HG03558 (cell line): ENCODE measurements around the gene NCOA7.

Source experiments
- ATAC-seq: cut with Tn5 transposase; IDR thresholded peaks from one replicate; pipeline ENCODE4 v1.9.1; 2021; ENCODE audit warnings: moderate number of reproducible peaks; ENCODE audit not compliant: unreplicated experiment; ENCODE audit errors: extremely low read depth

The NCOA7 gene

DNA sequence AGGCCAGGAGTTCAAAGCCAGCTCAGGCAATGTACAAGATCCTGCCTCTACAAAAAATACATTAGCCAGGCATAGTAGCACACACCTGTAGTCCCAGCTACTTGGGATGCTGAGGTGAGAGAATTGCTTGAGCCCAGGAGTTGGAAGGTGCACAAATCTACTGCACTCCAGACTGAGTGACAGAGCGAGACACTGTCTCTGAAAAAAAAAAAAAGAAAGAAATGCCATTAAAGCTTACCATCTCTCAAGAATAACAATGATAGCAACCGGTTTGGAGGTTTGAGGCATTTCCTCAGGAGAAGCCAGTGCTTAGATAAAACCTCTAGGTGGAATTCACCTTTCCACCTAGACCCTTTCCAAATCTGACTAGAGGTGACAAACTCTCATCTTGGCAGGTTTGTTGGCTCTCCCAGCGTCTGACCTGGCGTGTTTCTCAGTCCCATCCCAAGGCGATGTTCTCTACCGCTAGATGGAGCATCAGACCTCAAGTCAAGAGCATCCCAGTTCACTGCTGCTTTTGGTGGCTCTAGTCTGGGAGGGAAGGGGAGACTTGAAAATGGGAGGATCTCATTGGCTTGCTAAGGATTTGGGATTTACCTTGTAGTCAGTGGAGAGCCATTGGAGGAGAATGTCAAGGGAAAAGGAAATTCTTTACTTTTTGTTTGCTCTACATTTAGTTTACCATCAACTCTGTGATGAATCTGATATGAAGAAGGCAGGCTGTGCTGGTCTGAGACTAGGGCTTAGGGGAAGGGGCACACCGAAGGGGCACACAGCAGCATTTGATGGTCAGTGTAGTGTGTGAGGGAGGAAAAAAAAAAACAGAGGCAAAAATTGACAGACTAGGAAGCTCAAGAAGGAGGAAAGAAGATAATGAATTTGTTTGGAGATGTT lies 67.9 kb downstream of the NCOA7 start:
- no peak for ATAC-seq

GRCh38 chr6:125859727-125860126 lies 69.0 kb downstream of the NCOA7 start:
- ATAC-seq = no peak

DNA sequence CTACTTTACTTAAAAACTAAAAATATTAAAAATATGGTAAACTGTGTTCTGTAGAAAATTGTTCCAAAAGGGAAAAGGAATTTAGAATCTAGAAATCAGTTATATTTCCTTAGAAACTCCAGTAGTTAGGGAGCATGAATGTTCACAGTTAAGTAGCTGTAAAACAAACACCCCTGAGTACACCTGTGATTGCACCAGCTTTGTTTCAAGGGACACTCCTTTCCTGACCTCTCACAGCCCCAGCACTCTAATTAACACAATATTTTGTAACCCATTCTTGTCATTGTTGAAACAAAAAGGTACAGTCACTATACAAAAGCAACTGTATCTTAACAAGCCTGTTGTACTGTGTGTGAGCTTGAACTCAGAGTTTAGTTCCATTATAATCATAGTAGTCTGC lies 72.3 kb downstream of the NCOA7 start:
- ATAC-seq = no peak

DNA sequence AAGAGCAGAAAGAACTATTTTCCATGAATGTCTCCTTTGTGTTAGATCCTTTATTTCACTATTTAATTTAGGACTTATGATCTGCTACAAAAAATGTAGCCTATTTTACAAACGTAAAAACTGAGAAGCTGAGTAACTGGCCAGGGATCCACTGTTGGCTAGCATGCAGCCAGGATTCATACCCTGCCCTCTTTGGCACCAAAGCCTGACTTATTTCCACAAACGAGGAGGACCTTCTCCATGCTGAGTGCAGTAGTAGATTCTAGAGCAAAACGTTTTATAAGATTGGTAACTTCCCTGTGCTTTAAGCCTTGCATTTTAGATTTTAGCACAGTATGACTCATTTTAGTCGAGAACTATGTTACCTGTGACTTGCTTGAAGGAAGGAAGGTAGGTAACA lies 74.3 kb downstream of the NCOA7 start:
- no peak for ATAC-seq

DNA sequence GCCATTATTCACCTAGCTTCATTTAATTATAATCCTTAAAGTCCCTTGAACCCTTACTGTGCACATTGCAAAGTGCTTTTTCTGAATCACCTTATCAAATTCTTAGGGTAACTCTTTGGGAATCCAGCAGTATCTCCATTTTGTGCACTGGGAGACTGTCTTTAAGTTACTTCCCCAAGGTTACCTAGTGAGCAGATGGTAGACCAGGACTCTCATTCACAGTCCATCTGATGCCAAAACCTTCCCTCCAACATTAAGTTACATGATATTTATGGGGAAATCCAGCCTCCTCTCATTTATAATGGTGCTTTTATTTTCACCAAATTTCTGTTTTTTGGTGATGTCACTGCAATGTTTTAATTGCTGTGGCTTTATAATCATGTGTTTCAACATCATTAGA lies 75.7 kb downstream of the NCOA7 start:
- ATAC-seq = no peak

GRCh38 chr6:125867483-125867942 lies 76.8 kb downstream of the NCOA7 start:
- ATAC-seq = no peak

DNA sequence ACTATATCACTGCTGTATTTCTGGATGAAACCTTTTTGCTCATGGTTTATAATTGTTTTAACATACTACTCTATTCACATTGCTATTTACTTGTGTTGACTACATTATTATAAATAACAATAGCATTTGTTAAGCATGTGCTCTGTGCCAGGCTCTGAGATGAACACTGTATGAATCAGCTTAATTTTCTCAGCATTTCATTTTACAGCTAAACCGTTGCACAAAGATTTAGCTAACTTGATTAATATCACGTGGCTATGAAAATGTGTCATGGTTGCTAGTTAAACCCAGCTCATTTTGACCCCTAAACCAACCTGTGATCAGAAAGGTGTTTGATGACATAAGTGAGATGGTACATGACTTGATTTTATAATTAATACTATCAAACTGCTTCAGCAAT lies 77.5 kb downstream of the NCOA7 start:
- ATAC-seq = no peak

GRCh38 chr6:125868678-125869395 lies 78.1 kb downstream of the NCOA7 start:
- ATAC-seq = no peak

DNA sequence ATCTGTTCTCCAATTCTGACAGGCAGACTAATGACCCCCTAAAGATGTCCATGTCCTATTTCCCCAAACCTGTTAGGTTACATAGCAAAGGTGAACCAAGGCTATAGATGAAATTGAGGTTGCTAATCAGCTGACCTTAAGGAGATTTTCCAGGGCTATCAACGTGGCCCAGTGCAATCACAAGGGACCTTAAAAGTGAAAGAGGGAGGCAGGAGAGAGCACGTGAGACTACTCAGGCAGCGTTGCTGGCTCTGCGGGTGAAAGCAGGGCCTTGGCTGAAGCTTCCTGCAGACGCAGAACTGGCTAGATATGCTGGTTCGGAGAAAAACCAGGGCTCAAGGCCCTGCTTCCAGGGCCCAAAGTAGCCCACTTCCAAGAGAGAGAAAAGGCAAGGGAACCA lies 78.7 kb downstream of the NCOA7 start:
- ATAC-seq = no peak

DNA sequence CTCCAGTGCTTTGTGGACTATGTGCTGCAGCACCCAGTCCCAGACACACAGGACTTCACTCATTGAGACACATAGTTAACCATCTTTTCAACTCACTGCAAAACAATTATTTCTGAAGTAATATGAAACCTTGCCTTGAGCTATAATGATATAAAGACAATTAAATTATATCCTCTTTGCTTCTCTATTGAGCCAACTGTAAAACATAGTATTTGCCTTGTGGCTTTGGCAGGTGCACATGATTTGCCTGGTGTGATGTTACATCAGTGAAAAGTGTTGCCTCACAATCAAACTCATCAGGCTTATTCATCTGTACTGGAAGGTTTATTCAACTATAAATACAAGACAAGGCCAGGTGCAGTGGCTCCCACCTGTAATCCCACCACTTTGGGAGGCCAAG lies 80.6 kb downstream of the NCOA7 start:
- ATAC-seq = no peak

DNA sequence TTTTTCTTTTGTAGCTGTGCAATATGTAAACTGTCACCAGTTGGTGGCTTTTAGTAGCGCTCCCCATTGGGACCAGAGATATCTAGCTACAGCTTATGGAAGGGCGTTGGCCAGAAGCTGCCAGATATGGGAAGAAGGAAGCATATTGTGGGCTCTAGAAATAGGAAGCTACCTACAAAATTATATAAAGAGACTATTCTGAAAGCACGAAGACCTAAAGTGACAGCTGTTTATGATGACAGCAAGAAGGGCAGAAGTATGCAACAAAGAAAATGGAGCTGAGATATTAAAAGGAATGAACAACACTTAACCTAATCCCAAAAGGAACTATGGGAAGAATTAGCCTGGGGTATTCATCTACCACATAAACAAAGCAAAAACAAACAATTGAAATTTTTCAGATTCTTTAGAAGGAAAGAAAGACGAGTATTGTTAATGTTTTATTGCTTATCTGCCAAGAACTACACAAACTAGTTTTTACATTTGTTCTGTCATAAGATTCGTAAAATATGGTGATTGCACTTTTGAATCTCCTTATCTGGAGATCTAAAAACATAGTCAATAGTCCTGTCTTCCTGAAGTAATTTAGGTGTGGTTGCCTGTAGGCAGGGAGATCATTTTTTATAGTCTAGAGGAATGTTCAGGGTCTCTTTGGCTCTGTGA lies 81.6 kb downstream of the NCOA7 start:
- no peak for ATAC-seq

GRCh38 chr6:125882243-125882642 lies 91.5 kb downstream of the NCOA7 start:
- ATAC-seq = no peak

- ATAC-seq = no peak
Measured at GRCh38 chr6:125884634-125885371, 94.0 kb downstream of the NCOA7 start.

DNA sequence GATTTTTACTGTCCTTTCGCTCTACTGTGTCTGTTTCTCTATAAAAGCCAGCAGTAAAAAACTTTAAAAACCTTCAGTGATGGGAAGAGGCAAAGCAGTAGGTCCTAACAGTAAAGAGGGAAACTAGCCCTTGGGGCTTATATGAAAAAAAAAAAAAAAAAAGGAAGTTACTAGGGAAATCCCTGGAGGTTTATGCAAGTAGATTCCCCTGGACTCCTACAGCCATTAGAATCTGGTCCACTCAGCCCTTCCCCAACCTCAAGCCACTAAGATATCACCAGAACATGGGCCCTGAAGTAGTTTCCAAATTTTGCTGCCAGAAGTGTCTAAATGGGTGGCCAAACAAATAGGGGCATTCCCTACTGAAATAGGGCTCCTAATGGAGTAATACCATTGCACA lies 95.3 kb downstream of the NCOA7 start:
- ATAC-seq = no peak

DNA sequence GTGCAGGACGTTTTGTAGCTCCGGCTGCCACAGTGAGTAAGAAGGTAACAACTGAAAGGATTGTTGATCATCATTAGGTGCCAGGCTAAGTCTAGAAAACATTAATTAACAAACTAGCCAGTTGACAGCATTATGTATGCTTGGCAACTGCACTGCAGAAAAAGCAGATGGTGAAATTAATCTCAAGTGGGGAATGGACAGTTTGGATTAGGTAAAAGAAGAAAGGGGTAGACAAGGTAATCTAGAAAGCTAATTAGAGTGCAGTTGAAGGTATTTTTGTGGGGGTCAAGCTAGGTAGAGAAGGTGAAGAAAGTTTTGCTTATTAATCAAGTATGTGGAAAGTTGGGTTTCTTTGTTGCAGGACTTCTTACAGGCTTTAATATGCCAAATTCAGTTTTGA lies 96.2 kb downstream of the NCOA7 start:
- no peak for ATAC-seq

GRCh38 chr6:125887372-125887771 lies 96.6 kb downstream of the NCOA7 start:
- ATAC-seq = no peak

DNA sequence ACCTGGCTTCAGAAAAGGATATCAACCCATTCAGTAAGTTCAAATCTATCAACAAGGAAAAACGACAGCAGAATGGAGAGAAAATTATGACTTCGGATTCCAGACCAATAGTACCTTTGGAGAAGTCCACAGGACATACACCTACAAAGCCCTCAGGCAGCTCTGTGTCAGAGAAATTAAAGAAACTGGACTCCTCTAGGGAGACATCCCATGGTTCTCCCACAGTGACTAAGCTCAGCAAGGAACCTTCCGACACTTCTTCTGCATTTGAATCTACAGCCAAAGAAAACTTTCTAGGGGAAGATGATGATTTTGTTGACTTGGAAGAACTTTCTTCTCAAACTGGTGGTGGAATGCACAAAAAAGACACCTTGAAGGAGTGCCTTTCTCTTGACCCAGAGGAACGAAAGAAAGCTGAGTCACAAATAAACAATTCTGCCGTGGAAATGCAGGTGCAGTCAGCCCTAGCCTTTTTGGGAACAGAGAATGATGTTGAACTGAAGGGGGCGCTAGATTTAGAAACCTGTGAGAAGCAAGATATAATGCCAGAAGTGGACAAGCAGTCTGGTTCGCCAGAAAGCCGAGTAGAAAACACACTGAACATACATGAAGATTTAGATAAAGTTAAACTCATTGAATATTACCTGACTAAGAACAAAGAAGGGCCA lies 98.4 kb downstream of the NCOA7 start:
- ATAC-seq = no peak

DNA sequence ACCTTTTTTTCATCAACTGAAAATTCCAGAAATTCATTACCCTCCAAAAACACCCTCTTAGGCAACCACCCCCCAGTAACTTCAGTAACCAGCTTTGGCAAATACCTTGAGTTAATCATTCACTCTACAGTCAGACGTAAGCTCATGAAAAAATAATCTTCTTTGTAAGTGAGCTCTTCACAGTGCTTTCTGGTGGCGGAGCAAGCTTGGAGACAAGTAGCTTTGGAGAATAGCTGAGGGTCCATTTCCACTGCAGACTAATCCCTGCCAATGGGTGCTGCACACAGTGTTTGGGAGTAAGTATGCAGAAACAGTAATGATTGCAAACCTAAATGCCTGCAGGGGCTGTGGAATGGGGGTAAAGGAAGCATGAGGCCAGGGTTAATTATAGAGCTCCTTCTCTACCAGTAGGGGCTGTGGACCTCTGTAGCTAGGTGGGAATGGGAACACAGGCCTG lies 109.0 kb downstream of the NCOA7 start:
- ATAC-seq = no peak

- peak; percentile 91 for ATAC-seq
Measured at GRCh38 chr6:125904871-125905270, 114.1 kb downstream of the NCOA7 start.
